Loucy (cell line): ENCODE results near the gene TNFAIP3.

Experiments used
- CTCF ChIP-seq: fragments of 200-600 bp; sonication (generic); conservative IDR thresholded peaks from 2 replicates; pipeline ENCODE4 v1.5.1; 2014; ENCODE audit warnings: mild to moderate bottlenecking, antibody characterized with exemption, low read length
- EZH2phosphoT487 ChIP-seq: fragments of 200-600 bp; IDR thresholded peaks from 2 replicates; pipeline ENCODE4 v1.6.1; 2018; ENCODE audit warnings: antibody characterized with exemption, mild to moderate bottlenecking, moderate library complexity, borderline replicate concordance

DNA sequence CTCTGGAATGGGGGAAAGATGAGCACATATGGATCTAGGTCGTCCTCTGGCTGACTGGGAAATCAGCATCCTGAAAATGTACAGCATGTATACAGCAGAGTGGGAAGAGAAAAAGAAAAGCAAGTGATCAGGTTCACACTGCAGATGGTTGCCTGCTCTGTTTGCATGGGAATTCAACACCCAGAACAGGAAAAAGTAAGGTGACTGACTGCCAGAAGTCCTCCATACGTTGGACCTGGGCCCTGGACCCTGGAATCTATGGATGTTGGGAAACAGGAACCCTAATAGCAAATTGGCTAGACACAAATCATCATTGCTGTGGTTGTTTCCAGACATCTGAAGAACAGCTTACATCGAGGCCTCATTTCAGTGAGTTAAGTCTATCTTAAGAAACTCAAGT lies 30.3 kb upstream of the TNFAIP3 start:
- no peak for TF ChIP-seq CTCF
- TF ChIP-seq EZH2phosphoT487: no peak
